Measurements from ENCODE around the gene SLC6A15. TPM values are rescaled to one million over a fixed set of nuclear protein-coding genes. Genes with fewer than 3 reads are reported as not detected.

The SLC6A15 gene
- total RNA-seq, 2 donors from 2014 or later: 4.2 to 4.7 TPM

DNA sequence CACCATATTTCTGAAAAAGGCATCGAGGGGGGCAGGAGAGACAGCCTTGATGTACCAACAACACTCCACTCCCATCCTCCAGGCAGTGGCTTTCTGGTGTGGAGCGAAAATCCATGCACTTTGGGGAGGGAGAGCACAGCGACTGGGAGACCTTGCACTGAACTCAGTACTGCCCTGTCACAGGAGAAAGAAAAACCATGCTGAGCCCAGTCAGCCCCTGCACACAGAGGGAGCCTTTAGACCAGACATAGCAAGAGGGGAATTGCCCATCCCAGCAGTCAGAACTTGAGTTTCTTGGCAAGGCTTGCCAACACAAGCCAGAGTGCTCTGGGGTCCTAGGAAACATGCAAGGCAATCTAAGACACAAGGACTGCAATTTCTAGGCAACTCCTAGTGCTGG, 24.8 kb upstream of the SLC6A15 start:
- no peaks in the 10 kb centered on the region for H3K9me3 Mint-ChIP-seq
- no peaks in the 10 kb centered on the region for H3K36me3 ChIP-seq (ENCODE audit: control insufficient read depth, insufficient read depth, low read length)
- DNase-seq: no peak
- H3K36me3 Mint-ChIP-seq (ENCODE audit: low read depth): no peaks in the 10 kb centered on the region
- H3K4me1 Mint-ChIP-seq: no peaks in the 10 kb centered on the region
- H3K4me1 ChIP-seq (ENCODE audit: control insufficient read depth, insufficient read depth, low read length): no peaks in the 10 kb centered on the region
- no peak overlapping the region for H3K27ac Mint-ChIP-seq
- TF ChIP-seq, protein P1, sequence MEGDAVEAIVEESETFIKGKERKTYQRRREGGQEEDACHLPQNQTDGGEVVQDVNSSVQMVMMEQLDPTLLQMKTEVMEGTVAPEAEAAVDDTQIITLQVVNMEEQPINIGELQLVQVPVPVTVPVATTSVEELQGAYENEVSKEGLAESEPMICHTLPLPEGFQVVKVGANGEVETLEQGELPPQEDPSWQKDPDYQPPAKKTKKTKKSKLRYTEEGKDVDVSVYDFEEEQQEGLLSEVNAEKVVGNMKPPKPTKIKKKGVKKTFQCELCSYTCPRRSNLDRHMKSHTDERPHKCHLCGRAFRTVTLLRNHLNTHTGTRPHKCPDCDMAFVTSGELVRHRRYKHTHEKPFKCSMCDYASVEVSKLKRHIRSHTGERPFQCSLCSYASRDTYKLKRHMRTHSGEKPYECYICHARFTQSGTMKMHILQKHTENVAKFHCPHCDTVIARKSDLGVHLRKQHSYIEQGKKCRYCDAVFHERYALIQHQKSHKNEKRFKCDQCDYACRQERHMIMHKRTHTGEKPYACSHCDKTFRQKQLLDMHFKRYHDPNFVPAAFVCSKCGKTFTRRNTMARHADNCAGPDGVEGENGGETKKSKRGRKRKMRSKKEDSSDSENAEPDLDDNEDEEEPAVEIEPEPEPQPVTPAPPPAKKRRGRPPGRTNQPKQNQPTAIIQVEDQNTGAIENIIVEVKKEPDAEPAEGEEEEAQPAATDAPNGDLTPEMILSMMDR (conservative IDR thresholded peaks at IDR 0.05): no peak
- peaks cover 2% of the 10 kb centered on the region for H3K27me3 Mint-ChIP-seq (ENCODE audit: insufficient read depth)
- no peaks in the 10 kb centered on the region for H3K27me3 ChIP-seq (ENCODE audit: control insufficient read depth, insufficient read depth, low read length, poor library complexity, severe bottlenecking)
- no peak overlapping the region for H3K4me3 Mint-ChIP-seq
- WGBS, 2 experiments (ENCODE audit: insufficient coverage in 1 of 2, insufficient read length in 1 of 2): 60 to 75% methylated on average over 1 to 3 of the region's 3 CpGs
- H3K9me3 ChIP-seq (ENCODE audit: control insufficient read depth, low read length): no peaks in the 10 kb centered on the region
- no peak overlapping the region for H3K4me3 ChIP-seq (ENCODE audit: low read length)
- H3K27ac ChIP-seq (ENCODE audit: low read depth, low read length): no peak overlapping the region
- H3K9ac ChIP-seq (ENCODE audit: extremely low read depth, low read length, poor library complexity, severe bottlenecking): no peak overlapping the region

DNA sequence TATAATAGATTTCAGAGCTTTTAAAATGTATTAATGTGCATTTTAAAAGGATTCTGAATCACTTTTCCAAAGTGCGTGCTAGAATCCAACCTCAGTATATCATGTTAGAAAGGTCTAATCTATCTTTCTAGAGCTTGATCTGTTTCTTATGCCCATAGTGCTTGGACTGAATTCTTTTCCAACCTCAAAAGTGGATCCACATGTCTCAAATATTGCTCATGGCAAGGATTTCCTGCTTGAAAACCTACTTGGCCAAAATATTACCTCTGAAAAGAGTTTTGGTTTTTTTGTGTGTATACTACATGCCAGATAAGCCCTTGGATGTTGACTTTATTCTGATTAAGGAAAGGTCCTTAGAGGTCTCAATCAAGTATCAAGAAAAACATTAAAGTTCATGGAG, 16.9 kb upstream of the SLC6A15 start:
- Histone ChIP-seq H3K4me1 (ENCODE audit: control insufficient read depth, insufficient read depth, low read length) (no peaks in the 10 kb centered on the region), H3K9ac (ENCODE audit: extremely low read depth, low read length, poor library complexity, severe bottlenecking) (no peak overlapping the region), H3K36me3 (ENCODE audit: control insufficient read depth, insufficient read depth, low read length) (no peaks in the 10 kb centered on the region), H3K9me3 (ENCODE audit: control insufficient read depth, low read length) (no peaks in the 10 kb centered on the region), H3K27me3 (ENCODE audit: control insufficient read depth, insufficient read depth, low read length, poor library complexity, severe bottlenecking) (no peaks in the 10 kb centered on the region), H3K4me3 (ENCODE audit: low read length) (no peak overlapping the region), H3K27ac (ENCODE audit: low read depth, low read length) (no peak overlapping the region)
- no peak overlapping the region for H3K4me3 Mint-ChIP-seq
- H3K36me3 Mint-ChIP-seq (ENCODE audit: low read depth): no peaks in the 10 kb centered on the region
- no peak for DNase-seq
- no peaks in the 10 kb centered on the region for H3K9me3 Mint-ChIP-seq
- H3K27ac Mint-ChIP-seq: no peak overlapping the region
- WGBS, 2 experiments (ENCODE audit: insufficient coverage in 1 of 2, insufficient read length in 1 of 2): 89% methylated on average over 1 of the region's 1 CpG; no CpG with 5 or more reads in 1 of the 2 experiments
- TF ChIP-seq, protein P1 (conservative IDR thresholded peaks at IDR 0.05): no peak
- H3K4me1 Mint-ChIP-seq: no peaks in the 10 kb centered on the region
- no peaks in the 10 kb centered on the region for H3K27me3 Mint-ChIP-seq (ENCODE audit: insufficient read depth)

DNA sequence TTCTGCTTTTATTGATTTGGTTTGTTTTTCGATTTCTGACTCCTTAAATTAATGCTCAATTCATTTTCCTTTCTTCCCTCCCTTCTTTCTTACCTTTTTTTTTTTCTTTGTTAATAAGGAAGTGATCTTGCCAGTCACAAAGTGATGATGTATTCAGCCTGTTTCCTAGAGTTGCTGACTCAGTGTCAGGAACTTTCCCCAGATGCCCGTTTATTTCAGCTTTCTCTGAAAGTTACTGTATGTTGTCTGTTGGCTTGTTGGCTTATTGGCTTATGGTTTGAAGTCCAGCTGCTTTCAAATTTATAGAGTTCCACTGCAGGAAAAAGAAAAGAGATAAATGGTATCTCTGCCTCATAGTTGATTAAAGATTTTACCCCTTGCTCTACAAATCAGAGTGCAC, 12.4 kb upstream of the SLC6A15 start:
- no peaks in the 10 kb centered on the region for H3K9me3 ChIP-seq (ENCODE audit: control insufficient read depth, low read length)
- H3K4me3 ChIP-seq (ENCODE audit: low read length): no peak overlapping the region
- H3K27ac Mint-ChIP-seq: no peak overlapping the region
- H3K36me3 Mint-ChIP-seq (ENCODE audit: low read depth): no peaks in the 10 kb centered on the region
- no peaks in the 10 kb centered on the region for H3K9me3 Mint-ChIP-seq
- no peaks in the 10 kb centered on the region for H3K36me3 ChIP-seq (ENCODE audit: control insufficient read depth, insufficient read depth, low read length)
- no peaks in the 10 kb centered on the region for H3K4me1 ChIP-seq (ENCODE audit: control insufficient read depth, insufficient read depth, low read length)
- H3K27me3 ChIP-seq (ENCODE audit: control insufficient read depth, insufficient read depth, low read length, poor library complexity, severe bottlenecking): no peaks in the 10 kb centered on the region
- H3K9ac ChIP-seq (ENCODE audit: extremely low read depth, low read length, poor library complexity, severe bottlenecking): no peak overlapping the region
- no peaks in the 10 kb centered on the region for H3K27me3 Mint-ChIP-seq (ENCODE audit: insufficient read depth)
- no peak overlapping the region for H3K4me3 Mint-ChIP-seq
- TF ChIP-seq, protein P1 (conservative IDR thresholded peaks at IDR 0.05): no peak
- no peak overlapping the region for H3K27ac ChIP-seq (ENCODE audit: low read depth, low read length)
- H3K4me1 Mint-ChIP-seq: no peaks in the 10 kb centered on the region
- no peak for DNase-seq
- WGBS, 2 experiments (ENCODE audit: insufficient coverage in 1 of 2, insufficient read length in 1 of 2): 88% methylated on average over 1 of the region's 2 CpGs; no CpG with 5 or more reads in 1 of the 2 experiments
